Measurements from ENCODE around the gene PRR11. TPM values are rescaled to one million over a fixed set of nuclear protein-coding genes. Genes with fewer than 3 reads are reported as not detected.
"Not testable (repeated sequence)": the region's sequence is repeated elsewhere in the genome, so short reads cannot be mapped to it uniquely, and the experiment has no call there.

PRR11 gene
- polyA plus RNA-seq, 3 donors, result 1.1 to 3.9 (median 1.7) TPM

DNA sequence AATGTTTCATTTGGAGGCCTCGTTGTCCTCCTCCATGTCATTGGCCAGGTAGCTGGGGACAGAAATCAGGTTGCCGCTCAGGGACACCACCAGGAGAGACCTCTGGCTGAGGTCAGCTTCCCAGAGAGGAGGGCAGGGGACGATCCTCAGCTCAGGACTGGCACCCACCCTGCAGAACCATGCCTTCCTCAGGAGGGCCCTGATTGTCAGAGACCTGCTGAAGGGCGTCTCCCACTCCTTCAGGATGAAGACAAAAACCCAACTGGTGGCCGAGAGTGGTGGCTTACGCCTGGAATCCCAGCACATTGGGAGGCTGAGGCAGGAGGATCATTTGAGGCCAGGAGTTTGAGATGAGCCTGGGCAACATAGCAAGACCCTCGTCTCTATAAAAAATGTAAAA lies 19.5 kb downstream of the PRR11 start:
- Histone ChIP-seq H3K36me3 (replicated peaks in 1 of 2; ENCODE audit: control insufficient read depth in 1 of 2, insufficient read depth in 2 of 2, low read length in 2 of 2) (peaks cover 33 to 52% of the 10 kb centered on the region in 2 donors), H3K27ac (ENCODE audit: low read depth in 1 of 2, low read length in 2 of 2) (no peak overlapping the region), H3K4me3 (replicated peaks in 1 of 3; ENCODE audit: low read depth in 2 of 3, low read length in 3 of 3) (no peak overlapping the region), H3K4me2 (replicated peaks; ENCODE audit: extremely low read depth, low read length, poor library complexity, severe bottlenecking) (no peak overlapping the region), H3K4me1 (ENCODE audit: control insufficient read depth in 1 of 2, insufficient read depth in 2 of 2, low read length in 2 of 2) (no peaks in the 10 kb centered on the region), H3K9me3 (replicated peaks in 1 of 2; ENCODE audit: control insufficient read depth in 1 of 2, insufficient read depth in 1 of 2, low read length in 2 of 2) (peaks cover 0 to 6% of the 10 kb centered on the region in 2 donors), H3K79me2 (ENCODE audit: insufficient read depth, low read length) (peaks cover 56% of the 10 kb centered on the region), H4K20me1 (ENCODE audit: insufficient read depth, low read length) (no peaks in the 10 kb centered on the region), H3K27me3 (ENCODE audit: control insufficient read depth in 2 of 2, insufficient read depth in 2 of 2, low read length in 2 of 2) (no peaks in the 10 kb centered on the region), H2AFZ (ENCODE audit: insufficient read depth, low read depth, low read length, poor library complexity, severe bottlenecking) (no peak overlapping the region), H3K9ac (ENCODE audit: insufficient read depth, low read length, poor library complexity, severe bottlenecking) (no peak overlapping the region)
- WGBS (ENCODE audit: insufficient coverage), result 98% methylated on average over 7 of the region's 7 CpGs
- TF ChIP-seq, protein P1, sequence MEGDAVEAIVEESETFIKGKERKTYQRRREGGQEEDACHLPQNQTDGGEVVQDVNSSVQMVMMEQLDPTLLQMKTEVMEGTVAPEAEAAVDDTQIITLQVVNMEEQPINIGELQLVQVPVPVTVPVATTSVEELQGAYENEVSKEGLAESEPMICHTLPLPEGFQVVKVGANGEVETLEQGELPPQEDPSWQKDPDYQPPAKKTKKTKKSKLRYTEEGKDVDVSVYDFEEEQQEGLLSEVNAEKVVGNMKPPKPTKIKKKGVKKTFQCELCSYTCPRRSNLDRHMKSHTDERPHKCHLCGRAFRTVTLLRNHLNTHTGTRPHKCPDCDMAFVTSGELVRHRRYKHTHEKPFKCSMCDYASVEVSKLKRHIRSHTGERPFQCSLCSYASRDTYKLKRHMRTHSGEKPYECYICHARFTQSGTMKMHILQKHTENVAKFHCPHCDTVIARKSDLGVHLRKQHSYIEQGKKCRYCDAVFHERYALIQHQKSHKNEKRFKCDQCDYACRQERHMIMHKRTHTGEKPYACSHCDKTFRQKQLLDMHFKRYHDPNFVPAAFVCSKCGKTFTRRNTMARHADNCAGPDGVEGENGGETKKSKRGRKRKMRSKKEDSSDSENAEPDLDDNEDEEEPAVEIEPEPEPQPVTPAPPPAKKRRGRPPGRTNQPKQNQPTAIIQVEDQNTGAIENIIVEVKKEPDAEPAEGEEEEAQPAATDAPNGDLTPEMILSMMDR (IDR thresholded peaks at IDR 0.05), result no peak
- H3K27me3 Mint-ChIP-seq (ENCODE audit: low read depth in 3 of 3), result no peaks in the 10 kb centered on the region
- H3K4me3 Mint-ChIP-seq, result no peak overlapping the region
- intact Hi-C loops (cut with micrococcal nuclease), result no loop called here
- DNase-seq, result no peak
- peaks cover 0 to 4% (median 2%) of the 10 kb centered on the region in 7 donors for H3K9me3 Mint-ChIP-seq
- H3K36me3 Mint-ChIP-seq, result peaks cover 56 to 80% of the 10 kb centered on the region in 2 donors
- H3K27ac Mint-ChIP-seq, result peak overlapping the region in 2 of 7 donors; percentile 5 to 63
- H3K4me1 Mint-ChIP-seq, result no peaks in the 10 kb centered on the region

DNA sequence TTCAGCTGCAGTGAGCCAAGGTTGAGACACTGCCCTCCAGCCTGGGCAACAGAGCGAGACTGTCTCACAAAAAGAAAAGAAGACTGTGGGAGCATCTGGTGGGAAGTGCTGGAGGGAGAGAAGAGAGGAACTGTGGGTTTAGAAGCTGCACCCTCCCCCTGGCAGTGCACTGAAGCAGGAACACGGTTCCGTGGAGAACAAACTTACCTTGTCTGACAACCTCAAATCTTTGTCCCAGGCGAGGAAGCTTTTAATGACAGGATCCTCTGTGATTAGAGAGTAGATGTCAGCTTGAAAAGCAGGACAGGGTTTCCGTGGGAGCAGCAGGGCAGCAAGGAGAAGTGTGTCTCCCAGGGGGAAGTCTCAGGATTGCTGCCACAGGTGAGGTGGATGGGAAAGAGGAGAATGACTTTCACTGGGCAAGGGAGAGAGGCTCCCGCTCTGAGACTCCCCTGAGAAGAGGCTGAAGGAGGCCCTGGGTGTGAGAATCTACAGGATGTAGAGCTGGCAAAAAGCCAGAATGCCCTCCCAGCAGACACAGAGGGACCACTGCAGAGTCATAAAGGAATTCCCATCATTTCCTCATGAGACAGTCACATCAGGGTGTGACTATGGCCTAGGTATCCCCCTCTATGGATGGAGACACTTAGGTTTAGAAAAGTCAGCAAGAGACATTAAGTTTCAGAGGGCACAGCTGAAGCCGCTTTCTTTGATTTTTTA lies 22.9 kb downstream of the PRR11 start:
- Mint-ChIP-seq H3K27me3 (ENCODE audit: low read depth in 3 of 3) (no peaks in the 10 kb centered on the region), H3K27ac (peak overlapping the region in 3 of 7 donors; percentile 3 to 62 (median 42)), H3K4me3 (no peak overlapping the region), H3K4me1 (no peaks in the 10 kb centered on the region), H3K36me3 (peaks cover 57 to 85% of the 10 kb centered on the region in 2 donors), H3K9me3 (peaks cover 0 to 2% (median 0%) of the 10 kb centered on the region in 7 donors)
- H3K9me3 ChIP-seq (replicated peaks in 1 of 2; ENCODE audit: control insufficient read depth in 1 of 2, insufficient read depth in 1 of 2, low read length in 2 of 2), result no peaks in the 10 kb centered on the region
- H3K9ac ChIP-seq (ENCODE audit: insufficient read depth, low read length, poor library complexity, severe bottlenecking), result no peak overlapping the region
- TF ChIP-seq, protein P1 (IDR thresholded peaks at IDR 0.05), result no peak
- H2AFZ ChIP-seq (ENCODE audit: insufficient read depth, low read depth, low read length, poor library complexity, severe bottlenecking), result no peak overlapping the region
- H3K27ac ChIP-seq (ENCODE audit: low read depth in 1 of 2, low read length in 2 of 2), result no peak overlapping the region
- 91% methylated on average over 4 of the region's 7 CpGs for WGBS (ENCODE audit: insufficient coverage)
- no peaks in the 10 kb centered on the region for H3K4me1 ChIP-seq (ENCODE audit: control insufficient read depth in 1 of 2, insufficient read depth in 2 of 2, low read length in 2 of 2)
- peaks cover 16 to 38% of the 10 kb centered on the region in 2 donors for H3K36me3 ChIP-seq (replicated peaks in 1 of 2; ENCODE audit: control insufficient read depth in 1 of 2, insufficient read depth in 2 of 2, low read length in 2 of 2)
- H3K4me3 ChIP-seq (replicated peaks in 1 of 3; ENCODE audit: low read depth in 2 of 3, low read length in 3 of 3), result no peak overlapping the region
- no peak for DNase-seq
- no peaks in the 10 kb centered on the region for H3K27me3 ChIP-seq (ENCODE audit: control insufficient read depth in 2 of 2, insufficient read depth in 2 of 2, low read length in 2 of 2)
- intact Hi-C loops (cut with micrococcal nuclease), result no loop called here
- H3K79me2 ChIP-seq (ENCODE audit: insufficient read depth, low read length), result peaks cover 43% of the 10 kb centered on the region
- no peaks in the 10 kb centered on the region for H4K20me1 ChIP-seq (ENCODE audit: insufficient read depth, low read length)
- H3K4me2 ChIP-seq (replicated peaks; ENCODE audit: extremely low read depth, low read length, poor library complexity, severe bottlenecking), result no peak overlapping the region

DNA sequence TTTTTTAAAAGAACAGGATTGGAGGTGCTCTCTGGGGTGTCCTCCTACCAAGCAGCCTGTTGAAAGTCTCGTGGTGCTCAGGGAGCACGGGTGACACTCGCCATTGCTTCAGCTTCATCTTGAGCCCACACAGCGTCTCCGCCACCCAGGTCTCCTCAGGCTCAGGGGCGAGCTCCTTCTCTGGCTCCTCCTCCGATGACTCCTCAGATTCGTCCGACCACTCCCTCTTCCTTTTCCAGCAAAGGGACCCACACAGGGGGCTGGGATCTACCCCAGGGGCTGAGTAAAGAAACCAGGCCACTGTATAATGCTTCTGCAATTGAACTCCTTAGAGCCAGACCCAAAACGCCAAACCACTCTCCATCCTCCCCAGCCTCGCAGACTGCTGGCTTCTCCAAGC lies 24.1 kb downstream of the PRR11 start:
- H3K4me1 ChIP-seq (ENCODE audit: control insufficient read depth in 1 of 2, insufficient read depth in 2 of 2, low read length in 2 of 2); H3K27me3 Mint-ChIP-seq (ENCODE audit: low read depth in 3 of 3); H4K20me1 ChIP-seq (ENCODE audit: insufficient read depth, low read length); H3K4me3 ChIP-seq (replicated peaks in 1 of 3; ENCODE audit: low read depth in 2 of 3, low read length in 3 of 3); H2AFZ ChIP-seq (ENCODE audit: insufficient read depth, low read depth, low read length, poor library complexity, severe bottlenecking); intact Hi-C loops (cut with micrococcal nuclease); DNase-seq; H3K27ac ChIP-seq (ENCODE audit: low read depth in 1 of 2, low read length in 2 of 2); H3K27me3 ChIP-seq (ENCODE audit: control insufficient read depth in 2 of 2, insufficient read depth in 2 of 2, low read length in 2 of 2); H3K9me3 ChIP-seq (replicated peaks in 1 of 2; ENCODE audit: control insufficient read depth in 1 of 2, insufficient read depth in 1 of 2, low read length in 2 of 2); H3K9ac ChIP-seq (ENCODE audit: insufficient read depth, low read length, poor library complexity, severe bottlenecking); H3K4me3 Mint-ChIP-seq; H3K4me2 ChIP-seq (replicated peaks; ENCODE audit: extremely low read depth, low read length, poor library complexity, severe bottlenecking); H3K4me1 Mint-ChIP-seq; H3K9me3 Mint-ChIP-seq: not testable (repeated sequence)
- peaks cover 48 to 78% of the 10 kb centered on the region in 2 donors for H3K36me3 Mint-ChIP-seq
- H3K36me3 ChIP-seq (replicated peaks in 1 of 2; ENCODE audit: control insufficient read depth in 1 of 2, insufficient read depth in 2 of 2, low read length in 2 of 2), result peaks cover 7 to 31% of the 10 kb centered on the region in 2 donors
- peaks cover 40% of the 10 kb centered on the region for H3K79me2 ChIP-seq (ENCODE audit: insufficient read depth, low read length)
- WGBS (ENCODE audit: insufficient coverage), result 96% methylated on average over 11 of the region's 11 CpGs
- peak overlapping the region in 2 of 7 donors; percentile 40 to 68 for H3K27ac Mint-ChIP-seq
